ENCODE measurements around the gene KLHDC3.
A peak's percentile ranks its signal among the peaks of the same experiment; 100 is the strongest.
"Not testable (repeated sequence)": the region's sequence is repeated elsewhere in the genome, so short reads cannot be mapped to it uniquely, and the experiment has no call there.

The KLHDC3 gene

GRCh38 chr6:42988486-42989020 is 25.5 kb upstream of the KLHDC3 start:
- no peak for DNase-seq

- no peak for DNase-seq
Measured at GRCh38 chr6:42989923-42990322, 24.1 kb upstream of the KLHDC3 start.

GRCh38 chr6:42993445-42993844 is 20.6 kb upstream of the KLHDC3 start:
- DNase-seq: no peak

DNA sequence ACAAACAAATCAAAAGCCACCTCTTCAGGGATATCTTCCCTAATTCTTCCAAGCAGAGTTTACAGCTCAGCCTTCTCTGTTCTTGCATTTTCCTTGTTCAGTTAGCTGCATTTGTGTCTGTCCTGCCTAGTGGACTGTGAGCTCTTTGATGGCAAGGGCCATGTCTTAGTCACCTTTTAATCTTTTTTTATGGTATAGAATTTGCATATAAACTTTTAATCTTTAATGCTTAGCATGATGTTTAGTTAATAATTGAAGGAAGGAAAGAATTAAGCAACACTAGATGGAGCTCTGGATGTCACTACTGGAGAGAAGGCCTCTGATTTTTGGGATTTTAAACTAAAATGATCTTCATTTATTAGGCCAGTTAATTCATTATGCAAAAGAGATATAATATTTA is 17.5 kb upstream of the KLHDC3 start:
- no peak for DNase-seq

GRCh38 chr6:42998205-42998604 is 15.8 kb upstream of the KLHDC3 start:
- DNase-seq: not testable (repeated sequence)

DNA sequence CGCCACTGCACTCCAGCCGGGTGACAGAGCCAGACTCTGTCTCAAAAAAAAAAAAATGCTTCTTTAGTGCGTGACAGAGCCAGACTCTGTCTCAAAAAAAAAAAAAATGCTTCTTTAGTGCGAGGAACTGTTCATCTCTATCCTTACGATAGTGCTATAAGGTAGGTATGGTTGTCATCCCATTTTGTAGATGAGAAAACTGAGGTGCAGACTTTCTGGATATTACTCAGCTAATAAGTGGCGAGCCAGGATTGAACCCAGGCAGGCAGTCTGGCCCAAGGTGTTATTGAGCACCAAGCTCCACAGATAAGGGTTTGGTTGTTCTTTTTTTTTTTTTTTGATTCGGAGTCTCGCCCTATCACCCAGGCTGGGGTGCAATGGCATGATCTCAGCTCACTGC is 12.2 kb upstream of the KLHDC3 start:
- no peak for DNase-seq

DNA sequence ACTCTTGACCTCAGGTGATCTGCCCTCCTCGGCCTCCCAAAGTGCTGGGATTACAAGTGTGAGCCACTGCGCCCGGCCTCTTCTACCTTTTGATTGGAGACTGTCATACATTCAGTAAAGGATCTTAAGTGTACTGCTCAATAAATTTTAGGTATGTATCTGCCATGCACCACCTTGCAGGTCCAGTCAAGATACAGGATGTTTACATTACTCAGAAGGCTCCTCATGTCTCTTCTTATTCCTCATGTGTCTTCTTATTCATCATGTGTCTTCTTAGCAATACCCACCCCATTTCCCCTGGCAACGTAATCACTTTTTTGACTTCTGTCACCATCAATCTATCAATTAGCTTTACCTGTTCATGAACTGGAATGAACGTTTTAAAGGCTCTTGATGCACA is 8.2 kb upstream of the KLHDC3 start:
- no peak for DNase-seq

- DNase-seq: no peak
Measured at GRCh38 chr6:43006251-43006650, 7.8 kb upstream of the KLHDC3 start.

- no peak for DNase-seq
Measured at GRCh38 chr6:43007126-43007525, 6.9 kb upstream of the KLHDC3 start.

- peak; percentile 36 to 52 (median 43) for DNase-seq
Measured at GRCh38 chr6:43009124-43009523, 4.9 kb upstream of the KLHDC3 start.

DNA sequence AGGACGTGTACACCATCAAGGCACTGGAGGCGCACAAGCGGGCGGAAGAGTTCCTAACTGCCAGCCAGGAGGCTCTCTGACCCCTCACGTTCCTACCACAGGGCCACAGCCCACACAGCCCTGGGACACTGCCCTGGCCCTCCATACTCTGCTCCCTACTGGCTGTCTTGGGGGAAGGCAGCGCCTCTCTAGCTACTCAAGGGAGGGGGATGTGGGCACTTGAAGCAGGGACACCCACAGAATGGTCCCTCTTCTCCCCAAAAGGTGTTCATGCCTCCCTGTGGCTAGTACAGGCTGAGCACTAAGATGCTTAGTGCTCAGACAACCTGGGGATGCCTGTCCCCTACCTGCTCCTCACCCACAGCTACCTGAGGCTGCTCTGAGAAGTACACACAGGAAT is 2.8 kb upstream of the KLHDC3 start:
- DNase-seq: no peak

DNA sequence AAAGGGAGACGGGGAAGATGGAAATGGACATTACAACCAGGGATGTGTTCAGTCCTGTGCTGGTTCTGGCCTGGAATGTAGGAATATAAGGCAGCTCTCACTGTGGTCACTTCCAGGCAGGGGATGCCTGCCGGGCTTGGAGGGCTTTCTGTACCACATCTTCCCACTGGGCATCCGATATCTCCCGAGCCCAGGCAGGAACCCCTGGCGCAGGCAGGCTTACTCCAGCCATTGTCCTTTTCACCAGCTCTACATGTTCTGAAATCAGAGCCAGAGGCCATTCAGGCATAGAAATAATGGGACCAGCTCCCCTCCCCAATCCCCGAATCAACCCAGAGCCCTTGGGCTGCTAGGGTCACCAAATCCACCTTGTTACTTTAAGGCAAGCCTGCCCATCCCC is 1.7 kb upstream of the KLHDC3 start:
- no peak for DNase-seq

DNA sequence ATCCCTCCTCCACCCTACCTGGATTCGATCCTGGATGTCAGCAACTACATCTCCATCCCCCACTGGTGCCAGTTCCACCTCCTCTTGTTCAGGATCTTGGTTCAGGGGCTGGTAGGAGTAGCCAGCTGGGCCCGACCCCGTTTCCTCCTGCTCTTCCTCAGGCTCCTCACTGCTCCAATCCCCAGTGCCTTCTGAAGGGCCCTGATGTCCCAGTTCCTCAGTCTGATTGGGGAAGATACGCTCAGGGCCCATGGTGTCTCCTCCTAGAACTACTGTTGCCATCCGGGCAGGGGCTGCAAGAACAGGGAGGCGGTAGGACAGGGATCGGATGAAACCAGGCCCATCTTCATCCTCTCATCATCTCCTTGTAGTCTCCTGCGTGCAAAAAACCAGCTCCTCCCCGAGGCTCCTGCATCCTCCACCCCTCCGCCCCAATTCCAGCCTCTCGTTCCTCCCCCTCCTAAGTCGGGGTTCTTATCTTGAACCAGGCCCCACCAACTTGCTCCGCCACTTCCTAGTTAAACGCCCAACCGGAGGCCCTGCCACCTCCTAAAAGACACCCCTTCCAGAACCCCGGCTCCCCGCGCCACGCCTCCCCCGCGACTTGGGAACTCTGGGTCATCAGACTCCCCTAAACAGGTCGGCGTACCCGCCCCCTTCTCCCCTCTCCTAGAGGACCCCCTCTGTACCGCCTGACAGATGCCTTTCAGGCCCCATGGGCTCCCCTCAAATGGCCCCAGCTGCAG is 779 bp upstream of the KLHDC3 start:
- DNase-seq: peak; percentile 20 to 25 (median 21)

- peak; percentile 3 to 33 (median 7) for DNase-seq
Measured at GRCh38 chr6:43014434-43014909, 423 bp downstream of the KLHDC3 start.

DNA sequence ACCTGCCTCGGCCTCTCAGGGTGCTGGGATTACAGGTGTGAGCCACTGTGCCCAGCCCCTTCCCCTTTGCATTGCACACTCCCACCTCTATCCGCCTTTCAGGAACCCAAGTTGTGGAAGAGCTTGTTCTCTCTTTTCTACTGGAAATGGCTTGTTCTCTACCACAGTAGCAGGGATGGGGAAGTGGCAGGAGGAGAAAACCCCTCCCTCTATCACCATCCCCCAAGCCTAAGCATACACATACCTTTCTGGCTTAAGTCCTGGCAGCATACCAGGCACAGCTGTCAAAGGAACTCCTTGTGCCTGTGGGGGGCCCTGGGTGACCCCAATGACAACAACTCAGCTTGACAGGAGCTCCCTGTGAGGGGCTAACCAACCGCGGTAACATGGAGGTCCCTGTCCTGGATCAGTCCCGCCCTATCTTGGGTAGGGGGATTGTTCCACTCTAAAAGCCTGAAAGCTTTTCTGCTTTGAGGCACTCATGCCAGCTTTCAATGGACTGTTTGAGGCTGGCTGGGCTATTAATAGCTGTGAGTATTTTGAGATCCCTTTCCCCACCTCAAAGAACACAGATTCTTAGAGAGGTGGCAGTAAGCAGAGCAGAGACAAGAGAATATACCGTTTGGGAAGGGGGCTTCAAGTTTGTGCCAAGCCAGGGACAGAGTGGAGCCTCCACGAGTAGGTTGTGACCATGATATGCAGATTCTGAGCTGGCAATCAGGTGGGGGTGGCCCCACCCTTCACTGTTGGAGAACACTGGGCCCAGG is 2.3 kb downstream of the KLHDC3 start:
- peak in 2 of 3 donors; percentile 14 to 17 for DNase-seq

DNA sequence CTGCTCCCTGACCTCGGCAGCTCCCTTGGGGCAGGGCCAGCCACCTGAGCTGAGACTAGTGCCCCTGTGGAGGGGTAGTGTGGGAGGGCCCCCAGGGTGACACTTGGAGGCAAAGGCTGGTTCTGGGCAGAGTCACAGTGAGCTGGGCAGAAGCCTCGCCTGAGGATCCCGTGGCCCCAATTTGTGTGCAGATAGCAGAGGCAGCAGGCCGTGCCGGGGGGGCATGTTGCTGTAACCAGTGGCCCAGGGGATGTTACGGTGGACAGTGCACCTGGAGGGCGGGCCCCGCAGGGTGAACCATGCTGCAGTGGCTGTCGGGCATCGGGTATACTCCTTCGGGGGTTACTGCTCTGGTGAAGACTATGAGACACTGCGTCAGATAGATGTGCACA is 2.9 kb downstream of the KLHDC3 start:
- DNase-seq: no peak

DNA sequence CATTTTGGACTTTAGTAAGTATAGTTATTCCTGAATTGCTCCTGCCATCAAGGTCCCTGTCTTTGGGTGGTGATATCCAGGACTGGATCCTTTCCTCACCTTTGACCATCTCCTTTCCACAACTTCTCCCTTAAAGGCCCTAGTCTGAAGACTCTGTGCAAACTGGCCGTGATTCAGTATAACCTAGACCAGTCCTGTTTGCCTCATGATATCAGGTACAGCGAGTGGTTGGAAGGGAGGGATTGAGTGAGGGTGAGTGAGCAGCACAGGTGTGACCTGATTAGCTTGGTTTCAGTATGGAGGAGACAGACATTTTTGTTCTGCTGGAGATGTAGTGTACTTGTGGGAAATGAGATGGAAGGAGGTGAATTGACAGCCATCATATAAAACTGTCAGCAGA is 5.1 kb downstream of the KLHDC3 start:
- no peak for DNase-seq

- DNase-seq: peak in 2 of 3 donors; percentile 9 to 11
Measured at GRCh38 chr6:43020052-43020705, 6.1 kb downstream of the KLHDC3 start.

DNA sequence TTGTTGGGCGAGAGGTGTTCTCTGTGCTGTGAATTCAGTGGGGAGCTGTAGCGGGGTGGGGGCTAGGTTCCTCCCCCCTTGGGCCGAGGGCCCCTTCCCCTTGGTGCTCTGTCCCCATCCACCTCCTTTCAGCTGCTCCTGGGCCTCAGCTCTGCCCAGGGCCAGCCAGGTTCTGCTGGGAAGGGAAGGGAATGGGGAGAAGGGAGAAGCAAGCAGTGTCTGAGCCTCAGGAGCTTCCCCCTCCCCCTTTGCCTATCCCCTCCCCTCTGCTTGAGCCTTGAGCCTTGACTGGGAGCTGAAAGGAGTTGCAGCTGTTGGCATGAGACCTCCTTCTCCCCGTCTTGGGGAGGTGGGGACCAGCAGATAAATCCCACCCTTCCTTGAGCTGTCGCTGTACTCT is 6.8 kb downstream of the KLHDC3 start:
- DNase-seq: no peak

DNA sequence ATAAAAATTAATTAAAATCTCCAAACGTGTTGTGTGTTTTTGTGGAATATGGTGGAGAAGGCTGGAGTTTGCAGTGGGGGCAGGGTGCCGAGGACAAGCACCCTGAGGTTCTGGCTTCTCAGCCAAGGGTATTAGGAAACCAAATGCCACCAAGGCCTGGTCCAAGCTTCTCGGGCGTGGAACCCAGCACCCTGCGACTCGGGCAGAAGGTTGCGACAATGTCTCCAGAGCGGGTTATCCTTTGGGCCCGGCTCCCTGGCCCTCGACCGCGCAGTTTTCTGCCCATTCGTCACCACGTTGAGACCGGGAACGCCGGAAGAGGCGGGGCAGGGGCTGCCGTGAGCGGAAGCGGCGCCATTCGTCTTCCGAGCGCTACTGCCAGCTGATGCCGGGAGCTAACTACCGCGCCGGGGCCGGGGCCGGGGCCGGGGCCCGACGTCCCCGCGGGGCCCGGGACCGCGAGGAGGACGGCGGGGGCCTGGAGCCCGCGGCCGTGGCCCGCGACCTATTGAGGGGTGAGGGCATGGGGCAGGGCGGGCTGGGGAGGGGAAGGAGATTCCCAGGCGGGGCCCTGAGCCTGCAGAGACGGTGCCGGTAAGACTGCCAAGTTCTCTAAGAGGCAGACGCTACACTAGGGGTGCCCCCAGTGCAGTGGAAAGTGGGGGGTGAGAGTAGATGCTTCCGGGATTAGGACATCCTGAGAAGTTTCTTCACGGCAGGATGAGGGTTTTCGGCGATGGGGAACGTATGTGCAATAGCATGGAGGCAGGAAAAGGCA is 7.4 kb downstream of the KLHDC3 start, which contains the start of gene RRP36:
TSS of gene RRP36 (plus strand) at position 354 of the 778 bp plus-strand sequence. CDS start at position 386, 32 bp downstream.
- DNase-seq: peak; percentile 80 to 91 (median 82)

- DNase-seq: no peak
Measured at GRCh38 chr6:43024436-43024835, 10.4 kb downstream of the KLHDC3 start.

- no peak for DNase-seq
Measured at GRCh38 chr6:43026365-43026764, 12.3 kb downstream of the KLHDC3 start.
